Measurements from ENCODE around the gene UBE2D3. TPM values are rescaled to one million over a fixed set of nuclear protein-coding genes. Genes with fewer than 3 reads are reported as not detected.

The UBE2D3 gene
- total RNA-seq, 1 donor from 2014 or later, result 261 TPM

DNA sequence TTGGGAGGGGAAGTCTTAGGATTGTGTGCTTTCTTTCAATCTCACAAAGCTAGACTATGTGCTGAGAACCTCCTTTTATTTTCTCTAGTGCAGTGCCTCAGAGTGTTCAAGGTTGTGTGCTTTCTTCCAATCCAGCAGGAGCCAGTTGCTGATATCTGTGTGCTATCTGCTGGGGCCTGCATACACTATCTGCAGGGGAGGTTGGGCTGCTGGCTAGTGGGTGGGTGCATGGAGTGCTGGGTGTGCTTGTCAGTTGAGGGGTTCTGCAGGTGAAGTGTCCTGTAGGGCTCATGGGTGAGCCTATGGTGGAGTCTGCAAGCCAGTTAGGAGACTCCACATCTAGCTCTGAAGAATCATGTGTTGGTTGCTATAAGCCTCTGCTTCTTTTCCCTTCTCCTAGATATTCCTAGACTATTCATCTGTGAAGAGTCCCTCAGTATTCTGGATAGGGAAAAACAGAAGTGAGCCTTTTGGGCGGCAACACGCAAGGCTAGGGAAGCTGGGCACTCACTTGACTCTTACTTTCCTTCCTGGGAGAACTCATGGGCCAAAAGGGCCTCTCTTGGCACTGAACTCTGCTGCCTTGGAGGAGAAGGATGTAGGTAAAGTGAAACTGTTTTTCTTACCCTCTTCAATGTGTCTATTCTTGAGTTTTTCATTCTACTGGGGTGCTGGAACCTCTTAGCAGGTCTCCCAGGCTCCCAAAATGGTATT lies 33.4 kb upstream of the UBE2D3 start:
- Mint-ChIP-seq H3K27me3 (ENCODE audit: unreplicated experiment) (peaks cover 2% of the 10 kb centered on the region), H3K36me3 (ENCODE audit: unreplicated experiment) (peaks cover 20% of the 10 kb centered on the region), H3K4me1 (ENCODE audit: low read depth, unreplicated experiment) (no peaks in the 10 kb centered on the region), H3K4me3 (ENCODE audit: unreplicated experiment) (no peak overlapping the region), H3K27ac (ENCODE audit: unreplicated experiment) (no peak overlapping the region), H3K9me3 (ENCODE audit: unreplicated experiment) (peaks cover 6% of the 10 kb centered on the region)
- TF ChIP-seq, protein P1, sequence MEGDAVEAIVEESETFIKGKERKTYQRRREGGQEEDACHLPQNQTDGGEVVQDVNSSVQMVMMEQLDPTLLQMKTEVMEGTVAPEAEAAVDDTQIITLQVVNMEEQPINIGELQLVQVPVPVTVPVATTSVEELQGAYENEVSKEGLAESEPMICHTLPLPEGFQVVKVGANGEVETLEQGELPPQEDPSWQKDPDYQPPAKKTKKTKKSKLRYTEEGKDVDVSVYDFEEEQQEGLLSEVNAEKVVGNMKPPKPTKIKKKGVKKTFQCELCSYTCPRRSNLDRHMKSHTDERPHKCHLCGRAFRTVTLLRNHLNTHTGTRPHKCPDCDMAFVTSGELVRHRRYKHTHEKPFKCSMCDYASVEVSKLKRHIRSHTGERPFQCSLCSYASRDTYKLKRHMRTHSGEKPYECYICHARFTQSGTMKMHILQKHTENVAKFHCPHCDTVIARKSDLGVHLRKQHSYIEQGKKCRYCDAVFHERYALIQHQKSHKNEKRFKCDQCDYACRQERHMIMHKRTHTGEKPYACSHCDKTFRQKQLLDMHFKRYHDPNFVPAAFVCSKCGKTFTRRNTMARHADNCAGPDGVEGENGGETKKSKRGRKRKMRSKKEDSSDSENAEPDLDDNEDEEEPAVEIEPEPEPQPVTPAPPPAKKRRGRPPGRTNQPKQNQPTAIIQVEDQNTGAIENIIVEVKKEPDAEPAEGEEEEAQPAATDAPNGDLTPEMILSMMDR (IDR thresholded peaks at IDR 0.05; ENCODE audit: partially characterized antibody, unreplicated experiment), result no peak
- DNase-seq, result no peak

DNA sequence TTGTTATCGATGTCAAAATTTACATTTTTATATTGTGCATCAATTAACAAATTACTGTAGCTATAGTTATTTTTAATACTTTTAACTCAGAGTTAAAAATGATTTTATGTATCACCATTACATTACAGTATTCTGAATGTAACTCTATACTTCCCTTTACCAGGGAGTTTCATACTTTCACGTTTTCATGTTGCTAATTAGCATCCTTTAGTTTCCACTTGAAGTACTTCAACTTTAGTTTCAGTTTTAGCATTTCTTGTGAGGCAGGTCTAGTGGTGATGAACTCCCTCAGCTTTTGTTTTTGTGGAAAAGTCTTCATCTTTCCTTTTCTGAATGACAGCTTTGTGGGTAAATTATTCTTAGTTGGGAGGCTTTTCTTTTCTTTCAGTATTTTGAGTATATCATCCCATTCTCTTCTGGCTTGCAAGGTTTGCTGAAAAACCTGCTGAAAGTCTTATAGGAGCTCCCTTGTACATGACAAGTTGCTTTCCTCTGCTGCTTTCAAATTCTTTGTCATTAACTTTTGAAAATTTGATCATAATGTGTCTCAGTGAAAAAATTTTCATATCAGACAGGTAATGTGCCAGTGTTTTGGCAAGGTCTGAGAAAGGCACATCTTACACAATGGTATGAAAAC lies 31.6 kb upstream of the UBE2D3 start:
- H3K27ac Mint-ChIP-seq (ENCODE audit: unreplicated experiment), result no peak overlapping the region
- no peak overlapping the region for H3K4me3 Mint-ChIP-seq (ENCODE audit: unreplicated experiment)
- no peaks in the 10 kb centered on the region for H3K4me1 Mint-ChIP-seq (ENCODE audit: low read depth, unreplicated experiment)
- peaks cover 20% of the 10 kb centered on the region for H3K36me3 Mint-ChIP-seq (ENCODE audit: unreplicated experiment)
- peaks cover 6% of the 10 kb centered on the region for H3K9me3 Mint-ChIP-seq (ENCODE audit: unreplicated experiment)
- TF ChIP-seq, protein P1 (IDR thresholded peaks at IDR 0.05; ENCODE audit: partially characterized antibody, unreplicated experiment), result no peak
- DNase-seq, result no peak
- peaks cover 3% of the 10 kb centered on the region for H3K27me3 Mint-ChIP-seq (ENCODE audit: unreplicated experiment)

DNA sequence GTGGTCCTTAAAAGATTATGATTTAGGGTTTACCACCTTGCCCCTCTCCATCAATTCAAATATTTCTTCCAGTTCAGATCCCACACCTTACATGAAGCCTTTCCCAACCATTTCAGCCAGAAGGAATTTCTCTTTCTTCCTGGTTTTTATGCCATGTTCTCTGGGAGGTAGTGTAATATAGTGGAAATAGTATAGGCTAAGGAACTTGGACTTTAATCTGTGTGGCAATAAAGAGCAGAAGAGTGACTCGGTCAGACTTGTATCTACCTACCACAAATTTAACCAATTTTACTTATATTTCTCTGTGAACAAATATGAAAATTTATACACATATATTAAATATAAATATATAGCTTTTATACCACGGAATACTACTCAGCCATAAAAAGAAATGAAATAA lies 23.0 kb upstream of the UBE2D3 start:
- TF ChIP-seq, protein P1 (IDR thresholded peaks at IDR 0.05; ENCODE audit: partially characterized antibody, unreplicated experiment), result no peak
- Mint-ChIP-seq H3K27me3 (ENCODE audit: unreplicated experiment) (peaks cover 1% of the 10 kb centered on the region), H3K4me3 (ENCODE audit: unreplicated experiment) (no peak overlapping the region), H3K36me3 (ENCODE audit: unreplicated experiment) (no peaks in the 10 kb centered on the region), H3K4me1 (ENCODE audit: low read depth, unreplicated experiment) (no peaks in the 10 kb centered on the region), H3K9me3 (ENCODE audit: unreplicated experiment) (no peaks in the 10 kb centered on the region), H3K27ac (ENCODE audit: unreplicated experiment) (no peak overlapping the region)
- no peak for DNase-seq

DNA sequence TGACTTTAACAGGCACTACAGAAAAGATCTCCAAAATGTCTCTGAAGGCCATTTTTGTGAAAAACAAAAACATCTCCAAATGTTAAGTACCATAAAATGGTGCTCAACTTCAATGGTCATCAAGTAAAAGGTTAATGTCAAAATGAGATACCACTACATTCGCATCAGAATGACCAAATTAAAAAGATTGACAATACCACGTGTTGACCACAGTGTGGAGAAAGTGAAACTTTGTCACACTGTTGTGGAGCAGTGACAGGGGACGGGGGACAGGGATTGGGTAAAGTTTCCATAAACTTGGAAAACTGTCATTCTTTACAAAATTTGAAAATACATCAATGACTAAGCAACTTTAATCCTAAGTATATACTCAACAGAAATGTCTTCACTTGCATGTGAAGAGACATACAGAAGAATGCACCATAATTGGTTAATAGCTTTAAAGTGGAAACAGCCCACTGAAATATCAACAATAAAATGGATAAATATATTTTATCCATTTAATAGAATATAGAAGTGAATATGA lies 22.3 kb upstream of the UBE2D3 start:
- H3K4me1 Mint-ChIP-seq (ENCODE audit: low read depth, unreplicated experiment), result no peaks in the 10 kb centered on the region
- no peak overlapping the region for H3K4me3 Mint-ChIP-seq (ENCODE audit: unreplicated experiment)
- TF ChIP-seq, protein P1 (IDR thresholded peaks at IDR 0.05; ENCODE audit: partially characterized antibody, unreplicated experiment), result no peak
- H3K9me3 Mint-ChIP-seq (ENCODE audit: unreplicated experiment), result no peaks in the 10 kb centered on the region
- H3K36me3 Mint-ChIP-seq (ENCODE audit: unreplicated experiment), result no peaks in the 10 kb centered on the region
- H3K27ac Mint-ChIP-seq (ENCODE audit: unreplicated experiment), result no peak overlapping the region
- DNase-seq, result no peak
- peaks cover 1% of the 10 kb centered on the region for H3K27me3 Mint-ChIP-seq (ENCODE audit: unreplicated experiment)

DNA sequence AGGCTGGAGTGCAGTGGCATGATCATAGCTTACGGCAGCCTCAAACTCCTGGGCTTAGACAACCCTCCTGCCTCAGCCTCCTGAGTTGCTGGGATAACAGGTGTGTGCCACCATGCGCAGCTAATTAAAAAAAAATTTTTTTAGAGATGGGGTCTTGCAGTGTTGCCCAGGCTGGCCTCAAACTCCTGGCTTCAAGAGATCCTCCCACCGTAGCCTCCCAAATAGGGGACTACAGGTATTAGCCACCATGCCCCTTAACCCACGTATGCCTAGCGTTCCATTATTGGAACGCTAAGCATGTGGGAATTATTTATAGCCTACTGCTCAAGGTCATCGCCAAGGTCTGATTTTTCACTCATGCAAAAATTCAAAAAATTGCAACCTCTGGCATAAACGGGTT lies 20.3 kb upstream of the UBE2D3 start:
- TF ChIP-seq, protein P1 (IDR thresholded peaks at IDR 0.05; ENCODE audit: partially characterized antibody, unreplicated experiment), result no peak
- no peaks in the 10 kb centered on the region for H3K9me3 Mint-ChIP-seq (ENCODE audit: unreplicated experiment)
- no peak for DNase-seq
- no peaks in the 10 kb centered on the region for H3K36me3 Mint-ChIP-seq (ENCODE audit: unreplicated experiment)
- H3K27ac Mint-ChIP-seq (ENCODE audit: unreplicated experiment), result no peak overlapping the region
- H3K4me1 Mint-ChIP-seq (ENCODE audit: low read depth, unreplicated experiment), result no peaks in the 10 kb centered on the region
- H3K27me3 Mint-ChIP-seq (ENCODE audit: unreplicated experiment), result no peaks in the 10 kb centered on the region
- no peak overlapping the region for H3K4me3 Mint-ChIP-seq (ENCODE audit: unreplicated experiment)

Measured in glutamatergic neuron (in vitro differentiated cells).